Lower leg skin (tissue), 3 donors: ENCODE data around the gene GALT.

ENCODE experiments used
- POLR2A ChIP-seq, 2 donors: fragments of 450-650 bp; IDR thresholded peaks; one replicate each; pipeline ENCODE4 v1.6.1; 2016 to 2017; ENCODE audit warnings: antibody characterized with exemption in 2 of 2, mild to moderate bottlenecking in 1 of 2, moderate library complexity in 1 of 2
- TF ChIP-seq, protein P1 (sequence below), 3 donors: fragments of 450-650 bp; IDR thresholded peaks; one replicate each; pipeline ENCODE4 v1.5.1; 2016; ENCODE audit warnings: antibody characterized with exemption in 3 of 3, mild to moderate bottlenecking in 3 of 3, moderate library complexity in 2 of 3

GRCh38 chr9:34642679-34643078 lies 3.8 kb upstream of the GALT start:
- TF ChIP-seq POLR2A (IDR thresholded peaks at IDR 0.05): no peak
- TF ChIP-seq, protein P1, sequence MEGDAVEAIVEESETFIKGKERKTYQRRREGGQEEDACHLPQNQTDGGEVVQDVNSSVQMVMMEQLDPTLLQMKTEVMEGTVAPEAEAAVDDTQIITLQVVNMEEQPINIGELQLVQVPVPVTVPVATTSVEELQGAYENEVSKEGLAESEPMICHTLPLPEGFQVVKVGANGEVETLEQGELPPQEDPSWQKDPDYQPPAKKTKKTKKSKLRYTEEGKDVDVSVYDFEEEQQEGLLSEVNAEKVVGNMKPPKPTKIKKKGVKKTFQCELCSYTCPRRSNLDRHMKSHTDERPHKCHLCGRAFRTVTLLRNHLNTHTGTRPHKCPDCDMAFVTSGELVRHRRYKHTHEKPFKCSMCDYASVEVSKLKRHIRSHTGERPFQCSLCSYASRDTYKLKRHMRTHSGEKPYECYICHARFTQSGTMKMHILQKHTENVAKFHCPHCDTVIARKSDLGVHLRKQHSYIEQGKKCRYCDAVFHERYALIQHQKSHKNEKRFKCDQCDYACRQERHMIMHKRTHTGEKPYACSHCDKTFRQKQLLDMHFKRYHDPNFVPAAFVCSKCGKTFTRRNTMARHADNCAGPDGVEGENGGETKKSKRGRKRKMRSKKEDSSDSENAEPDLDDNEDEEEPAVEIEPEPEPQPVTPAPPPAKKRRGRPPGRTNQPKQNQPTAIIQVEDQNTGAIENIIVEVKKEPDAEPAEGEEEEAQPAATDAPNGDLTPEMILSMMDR (IDR thresholded peaks at IDR 0.05): no peak
